HG03060 (cell line): Measurements from ENCODE around the gene GGTLC2.

Source experiments
- ATAC-seq: cut with Tn5 transposase; IDR thresholded peaks from one replicate; pipeline ENCODE4 v1.9.1; 2021; ENCODE audit warnings: low read depth, moderate number of reproducible peaks; ENCODE audit not compliant: unreplicated experiment

Gene GGTLC2

DNA sequence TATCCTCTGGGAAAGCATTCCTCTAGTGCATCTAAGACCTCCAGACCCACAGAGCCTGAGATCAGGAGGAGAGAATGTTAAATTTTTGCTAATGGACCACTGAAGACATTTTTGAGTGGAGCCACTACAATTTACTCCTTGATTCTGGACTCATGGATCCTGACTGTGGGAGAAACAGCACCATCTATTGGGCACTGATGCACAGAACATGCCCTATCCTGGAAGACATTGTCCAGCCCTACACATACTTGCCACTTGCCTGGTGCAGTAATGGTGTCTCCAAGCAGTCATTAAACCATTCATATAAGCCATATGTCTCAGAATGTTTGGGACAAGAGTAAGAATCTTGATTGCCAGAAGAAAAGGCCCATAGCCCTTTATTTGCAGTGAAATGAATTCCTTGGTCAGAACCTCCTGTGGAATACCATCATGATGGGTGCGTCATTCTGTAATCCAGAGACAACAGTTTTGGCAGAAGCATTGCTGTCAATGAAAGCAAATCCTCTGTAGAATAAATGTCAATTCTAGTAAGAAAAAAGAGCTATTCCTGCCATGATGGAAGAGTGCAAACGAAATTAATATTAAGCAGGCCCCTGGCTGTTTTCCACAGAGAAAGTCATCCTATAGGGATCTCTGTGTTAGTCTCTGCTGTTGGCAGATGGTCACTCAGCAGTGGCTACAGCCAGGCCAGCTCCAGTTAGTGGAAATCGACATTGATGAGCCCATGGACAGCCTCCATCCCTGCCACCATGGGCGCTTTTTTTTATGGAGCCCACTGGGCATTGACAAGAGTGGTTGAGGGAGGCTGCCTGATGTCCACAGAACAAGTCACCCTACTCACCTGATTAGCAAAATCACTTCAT is 43.5 kb downstream of the GGTLC2 start:
- no peak for ATAC-seq

DNA sequence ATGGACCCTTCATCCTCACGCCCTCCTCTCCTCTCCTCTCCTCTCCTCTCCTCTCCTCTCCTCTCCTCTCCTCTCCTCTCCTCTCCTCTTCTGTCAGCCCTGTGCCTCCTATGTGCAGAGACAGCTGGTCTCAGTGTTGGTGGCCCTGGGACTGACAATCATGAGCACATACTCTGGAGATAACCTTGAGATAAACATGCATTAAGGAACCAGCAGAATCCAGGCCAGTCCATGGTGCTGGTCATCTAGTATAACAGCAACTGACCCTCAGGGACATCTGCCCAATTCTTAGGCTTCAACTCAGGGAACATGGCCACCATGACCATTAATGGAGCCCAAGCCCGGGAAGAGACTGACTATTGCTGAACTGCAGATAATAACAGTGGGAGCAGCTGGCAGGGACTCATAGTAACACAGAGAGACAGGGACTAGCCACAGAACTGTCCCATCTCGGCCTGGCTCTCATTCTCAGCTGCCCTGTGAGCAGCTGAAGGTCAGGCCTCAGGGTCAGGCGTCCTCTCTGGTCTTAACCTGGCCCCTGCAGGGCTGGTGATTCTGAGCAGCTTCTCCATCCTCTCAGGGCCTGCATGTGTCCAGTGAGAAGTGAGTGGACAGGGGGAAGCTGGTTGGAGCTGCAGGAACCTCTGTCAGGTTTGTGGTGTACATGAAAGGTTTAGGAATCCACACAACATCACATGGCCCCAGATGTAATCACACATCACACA is 45.4 kb downstream of the GGTLC2 start:
- ATAC-seq: no peak

DNA sequence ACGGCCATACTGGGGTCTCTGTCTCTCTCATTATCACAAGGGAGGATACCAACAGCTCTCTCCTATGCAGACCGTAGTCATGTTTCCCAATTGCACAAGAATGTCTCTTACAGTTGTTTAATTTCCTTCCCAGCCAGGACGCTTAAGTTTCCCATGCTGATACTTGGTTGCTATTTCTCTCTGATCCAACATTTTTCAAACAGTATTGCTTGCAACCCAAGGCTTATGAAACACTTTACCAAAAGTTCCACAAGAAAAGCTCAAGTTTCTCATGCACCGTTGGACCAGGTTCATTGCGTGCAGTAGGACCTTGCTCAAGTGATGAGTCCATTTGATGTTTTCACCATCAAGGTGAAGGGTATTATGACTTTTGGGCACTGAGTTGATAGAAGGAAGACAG is 46.6 kb downstream of the GGTLC2 start:
- no peak for ATAC-seq

DNA sequence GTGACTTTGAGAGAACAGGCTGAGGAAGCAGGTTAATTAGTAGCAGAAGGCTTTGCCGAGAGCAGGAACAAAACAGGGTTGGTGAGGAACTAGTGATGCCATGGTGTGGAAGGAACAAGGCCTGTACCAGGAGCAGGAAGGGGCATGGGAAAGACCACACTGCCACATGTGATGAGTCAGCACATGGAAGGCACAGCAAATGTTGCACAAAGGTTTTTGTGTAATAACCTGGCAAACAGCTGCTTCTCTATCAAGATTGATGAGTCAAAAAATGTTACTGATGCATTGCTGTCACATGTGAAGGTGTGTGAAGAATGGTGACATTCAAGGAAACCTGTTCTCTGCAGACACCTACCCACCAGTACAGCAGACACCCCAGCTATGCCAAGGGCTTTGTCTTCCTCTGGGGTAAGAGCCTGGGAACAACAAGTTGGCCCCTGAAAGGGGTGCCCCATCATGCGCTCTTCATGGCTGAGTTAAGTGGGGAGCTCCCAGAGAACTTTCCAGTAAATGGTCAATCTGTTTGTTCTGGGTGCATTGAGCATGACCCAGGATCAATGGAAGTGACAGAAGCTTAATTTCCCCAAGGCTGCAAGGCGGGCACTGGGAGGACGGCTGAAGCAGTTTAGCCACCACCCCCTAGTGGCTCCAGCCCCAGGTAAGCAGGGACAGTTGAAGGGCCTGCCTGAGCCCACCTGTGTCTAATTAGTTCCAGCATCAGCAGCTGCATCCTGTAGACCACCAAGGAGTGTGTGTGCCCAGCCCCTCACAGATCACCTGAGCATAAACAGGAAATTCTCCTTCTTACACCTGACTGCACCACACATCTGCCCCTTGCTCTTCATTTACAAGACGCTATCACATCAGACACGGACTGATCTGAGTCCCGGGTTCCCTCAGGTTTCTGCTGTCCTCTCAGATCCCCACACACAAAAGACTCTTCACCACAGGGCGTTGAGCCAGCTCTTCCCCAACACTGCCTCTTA is 47.6 kb downstream of the GGTLC2 start:
- no peak for ATAC-seq

DNA sequence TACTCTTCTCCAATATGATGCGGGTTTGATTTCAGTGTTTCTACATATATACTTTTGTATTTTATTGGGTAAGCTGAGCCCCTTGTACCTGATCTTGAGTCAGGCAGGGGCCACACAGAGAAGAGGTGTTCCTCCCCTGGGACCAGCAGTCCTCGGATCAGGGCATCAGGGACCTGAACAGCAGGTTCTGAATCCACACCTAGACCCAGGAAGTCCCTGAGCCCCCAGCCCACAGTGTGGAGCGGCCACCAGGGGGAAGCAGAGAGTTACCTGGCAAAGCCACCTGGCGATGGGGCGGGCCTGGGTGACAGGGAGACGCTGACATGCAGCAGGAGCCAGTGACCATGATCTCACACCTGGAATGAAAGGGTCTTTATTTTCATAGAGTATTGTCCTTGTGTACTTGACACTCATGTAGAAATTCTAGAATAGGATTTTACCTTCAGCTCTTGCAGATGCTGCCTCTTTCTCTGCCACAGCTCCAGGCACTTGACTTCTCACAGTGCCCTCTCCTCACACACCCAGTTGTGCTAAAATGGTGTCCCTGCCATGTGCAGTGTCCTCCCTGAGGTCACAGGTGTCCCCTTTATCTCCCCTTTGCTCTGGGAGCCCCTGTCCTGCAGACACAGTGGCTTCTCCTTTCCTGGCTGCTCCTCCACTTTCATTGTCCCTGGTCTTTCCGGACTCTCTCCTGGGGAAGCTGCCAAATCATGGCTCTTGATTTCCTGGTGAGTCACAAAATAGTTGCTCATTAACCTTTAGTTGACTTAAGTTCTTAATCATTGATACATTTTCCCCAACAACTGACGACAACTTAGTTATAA is 48.5 kb downstream of the GGTLC2 start:
- ATAC-seq: no peak

DNA sequence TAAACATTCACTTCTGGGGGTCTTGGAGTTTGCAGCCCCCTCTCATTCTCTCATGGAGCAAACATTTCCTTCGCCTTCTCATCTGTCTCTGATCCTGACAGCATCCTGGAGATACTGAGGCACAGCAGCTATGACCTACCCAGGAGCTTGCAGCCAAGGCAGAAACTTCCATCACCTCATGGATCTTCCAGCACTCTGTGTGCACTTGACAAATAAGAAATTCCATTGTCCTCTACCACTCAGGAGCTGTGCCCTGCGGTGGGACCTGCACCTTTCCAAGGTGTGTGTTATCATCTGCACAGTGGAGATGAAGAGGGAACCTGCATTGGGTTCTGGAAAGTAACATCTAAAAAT is 49.1 kb downstream of the GGTLC2 start:
- ATAC-seq: no peak

DNA sequence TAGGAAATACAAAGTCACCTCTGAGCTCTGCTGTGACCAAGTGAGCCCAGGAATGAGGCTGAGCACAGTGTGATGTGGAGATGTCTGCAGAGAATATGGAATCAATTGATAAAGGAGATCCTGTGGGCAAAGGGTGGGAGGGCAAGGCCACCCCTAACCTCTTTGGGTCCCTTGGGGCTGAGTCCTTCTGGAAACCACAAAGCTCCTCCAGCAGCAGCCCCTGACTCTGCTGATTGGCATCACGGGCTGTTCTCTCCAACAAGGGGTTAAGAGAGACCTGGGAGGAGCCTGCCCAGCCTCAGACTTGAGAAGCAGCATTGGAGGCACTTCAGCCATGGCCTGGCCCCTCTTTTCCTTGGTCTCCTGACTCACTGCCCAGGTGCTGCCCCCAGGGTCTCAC is 49.7 kb downstream of the GGTLC2 start:
- no peak for ATAC-seq

DNA sequence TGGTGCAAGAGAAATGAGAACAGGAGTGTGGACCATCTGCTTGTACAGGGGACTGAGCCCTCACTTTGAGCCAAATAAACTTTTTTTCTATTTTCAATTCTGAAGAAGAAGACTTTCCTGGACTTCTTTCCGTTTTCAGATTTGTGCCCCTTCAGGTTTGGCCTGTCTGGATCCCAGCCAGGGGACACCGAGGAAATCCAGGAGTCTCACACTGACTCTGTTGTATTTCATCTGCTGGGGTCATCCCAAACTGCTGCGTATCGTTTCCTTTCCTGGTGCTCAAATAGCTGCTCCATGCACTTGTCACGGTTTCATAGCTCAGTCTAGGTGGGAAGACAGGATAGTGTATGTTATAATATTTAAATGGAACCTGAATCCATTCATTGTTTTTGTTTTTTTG is 51.7 kb downstream of the GGTLC2 start:
- ATAC-seq: no peak
